Measurements from ENCODE around the gene PLGRKT.
"Not testable (repeated sequence)": the region's sequence is repeated elsewhere in the genome, so short reads cannot be mapped to it uniquely, and the experiment has no call there.

PLGRKT gene

DNA sequence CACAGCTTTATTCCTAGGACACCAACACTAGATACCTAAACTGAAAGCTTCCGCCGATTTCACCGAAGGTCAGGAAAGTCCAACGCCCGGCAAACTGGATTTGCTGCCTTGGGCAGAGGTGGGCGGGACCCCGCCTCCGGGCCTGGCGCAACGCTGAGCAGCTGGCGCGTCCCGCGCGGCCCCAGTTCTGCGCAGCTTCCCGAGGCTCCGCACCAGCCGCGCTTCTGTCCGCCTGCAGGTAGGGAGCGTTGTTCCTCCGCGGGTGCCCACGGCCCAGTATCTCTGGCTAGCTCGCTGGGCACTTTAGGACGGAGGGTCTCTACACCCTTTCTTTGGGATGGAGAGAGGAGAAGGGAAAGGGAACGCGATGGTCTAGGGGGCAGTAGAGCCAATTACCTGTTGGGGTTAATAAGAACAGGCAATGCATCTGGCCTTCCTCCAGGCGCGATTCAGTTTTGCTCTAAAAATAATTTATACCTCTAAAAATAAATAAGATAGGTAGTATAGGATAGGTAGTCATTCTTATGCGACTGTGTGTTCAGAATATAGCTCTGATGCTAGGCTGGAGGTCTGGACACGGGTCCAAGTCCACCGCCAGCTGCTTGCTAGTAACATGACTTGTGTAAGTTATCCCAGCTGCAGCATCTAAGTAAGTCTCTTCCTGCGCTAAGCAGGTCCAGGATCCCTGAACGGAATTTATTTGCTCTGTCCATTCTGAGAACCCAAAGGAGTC lies 12.8 kb upstream of the PLGRKT start, which contains the start of gene CD274:
TSS of gene CD274 (plus strand) at position 184 of the 733 bp plus-strand sequence. CDS start 5,572 bp downstream, outside the sequence.
- peak; percentile 87 for DNase-seq

DNA sequence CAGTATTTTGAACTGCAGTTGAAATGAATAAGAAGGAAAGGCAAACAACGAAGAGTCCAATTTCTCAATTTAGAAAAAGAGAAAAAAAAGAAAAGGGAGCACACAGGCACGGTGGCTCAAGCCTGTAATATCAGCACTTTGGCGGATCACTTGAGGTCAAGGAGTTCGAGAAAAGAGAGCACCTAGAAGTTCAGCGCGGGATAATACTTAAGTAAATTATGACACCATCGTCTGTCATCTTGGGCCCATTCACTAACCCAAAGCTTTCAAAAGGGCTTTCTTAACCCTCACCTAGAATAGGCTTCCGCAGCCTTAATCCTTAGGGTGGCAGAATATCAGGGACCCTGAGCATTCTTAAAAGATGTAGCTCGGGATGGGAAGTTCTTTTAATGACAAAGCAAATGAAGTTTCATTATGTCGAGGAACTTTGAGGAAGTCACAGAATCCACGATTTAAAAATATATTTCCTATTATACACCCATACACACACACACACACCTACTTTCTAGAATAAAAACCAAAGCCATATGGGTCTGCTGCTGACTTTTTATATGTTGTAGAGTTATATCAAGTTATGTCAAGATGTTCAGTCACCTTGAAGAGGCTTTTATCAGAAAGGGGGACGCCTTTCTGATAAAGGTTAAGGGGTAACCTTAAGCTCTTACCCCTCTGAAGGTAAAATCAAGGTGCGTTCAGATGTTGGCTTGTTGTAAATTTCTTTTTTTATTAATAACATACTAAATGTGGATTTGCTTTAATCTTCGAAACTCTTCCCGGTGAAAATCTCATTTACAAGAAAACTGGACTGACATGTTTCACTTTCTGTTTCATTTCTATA lies 12.0 kb upstream of the PLGRKT start:
- no peak for DNase-seq

GRCh38 chr9:5448461-5449435 lies 11.0 kb upstream of the PLGRKT start:
- no peak for DNase-seq

GRCh38 chr9:5448016-5448415 lies 10.3 kb upstream of the PLGRKT start:
- DNase-seq = no peak

DNA sequence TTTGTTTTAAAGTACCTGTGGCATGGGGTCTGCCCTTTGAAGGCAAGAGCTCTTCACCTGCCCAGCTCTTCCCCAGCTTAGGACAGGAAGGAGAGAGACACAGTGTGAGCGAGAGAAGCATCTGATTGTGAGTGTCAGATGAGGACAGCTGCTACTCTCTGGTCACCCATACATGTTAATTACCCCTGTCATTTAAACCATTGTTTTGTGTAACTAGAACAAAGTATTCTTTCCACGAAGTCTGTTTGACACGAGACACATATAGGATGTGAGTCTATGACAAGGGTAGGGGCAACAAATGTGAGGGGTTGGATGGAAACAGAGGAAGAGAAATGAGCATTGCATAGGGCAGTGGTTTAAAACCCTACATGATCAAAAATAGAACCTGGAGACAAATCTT lies 9.6 kb upstream of the PLGRKT start:
- no peak for DNase-seq

DNA sequence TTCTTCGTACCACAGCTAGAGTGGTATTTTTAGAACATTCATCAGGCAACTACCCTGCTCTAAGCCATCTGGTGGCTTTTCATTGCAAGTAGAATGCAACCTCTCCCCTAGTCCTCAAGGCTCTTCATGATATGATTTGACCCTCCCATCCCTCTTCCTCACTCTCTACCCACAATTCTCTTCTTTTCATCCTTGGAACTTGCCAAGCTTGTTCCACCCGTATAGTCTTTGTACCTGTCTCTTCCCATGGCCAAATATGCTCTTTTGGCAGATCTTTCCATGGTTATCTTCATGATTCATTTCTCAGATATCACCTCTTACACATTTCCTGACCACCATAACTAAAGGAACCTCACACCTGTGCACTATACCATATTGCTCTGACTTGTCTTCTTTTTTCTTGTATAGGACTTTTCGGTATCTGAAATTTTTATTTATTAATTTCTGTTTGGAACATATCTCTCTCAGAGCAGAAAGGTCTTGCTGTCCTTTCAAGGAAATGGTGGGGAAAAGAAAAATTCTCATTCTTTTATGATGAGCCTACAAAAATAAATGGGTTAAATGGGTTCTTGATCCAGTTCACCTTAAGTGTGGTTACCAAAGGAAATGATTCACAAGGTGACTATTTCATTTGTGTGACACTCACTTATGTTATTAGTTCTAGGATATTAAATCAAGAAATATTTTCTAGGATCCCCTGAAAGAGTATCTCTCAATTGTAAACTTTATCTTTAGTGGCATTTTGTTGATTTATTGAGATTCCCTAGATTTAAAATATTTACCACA lies 8.9 kb upstream of the PLGRKT start:
- no peak for DNase-seq

GRCh38 chr9:5445886-5446285 lies 8.2 kb upstream of the PLGRKT start:
- DNase-seq = no peak

- DNase-seq = not testable (repeated sequence)
These were observed 7.4 kb upstream of the PLGRKT start for GRCh38 chr9:5445096-5445495.

DNA sequence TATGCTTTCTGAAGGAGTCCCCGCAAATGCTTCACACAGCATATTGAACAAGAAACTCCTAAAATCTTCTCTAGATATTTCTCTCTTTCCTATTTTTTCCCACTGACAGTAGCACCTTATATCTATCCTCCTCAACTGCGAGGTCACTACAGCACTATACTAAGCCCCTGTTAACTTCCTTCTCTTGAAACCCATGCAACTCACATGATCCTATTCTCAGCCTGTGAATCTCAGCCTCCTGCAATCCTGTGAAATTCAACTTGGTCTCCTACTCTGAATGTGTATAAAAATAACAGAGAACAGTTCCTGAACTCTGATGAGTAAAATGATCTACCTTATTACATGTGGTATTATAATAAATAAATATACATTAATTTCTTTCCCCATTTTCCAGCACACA lies 6.1 kb upstream of the PLGRKT start:
- DNase-seq = no peak

GRCh38 chr9:5442400-5443011 lies 4.8 kb upstream of the PLGRKT start:
- DNase-seq = peak; percentile 33

DNA sequence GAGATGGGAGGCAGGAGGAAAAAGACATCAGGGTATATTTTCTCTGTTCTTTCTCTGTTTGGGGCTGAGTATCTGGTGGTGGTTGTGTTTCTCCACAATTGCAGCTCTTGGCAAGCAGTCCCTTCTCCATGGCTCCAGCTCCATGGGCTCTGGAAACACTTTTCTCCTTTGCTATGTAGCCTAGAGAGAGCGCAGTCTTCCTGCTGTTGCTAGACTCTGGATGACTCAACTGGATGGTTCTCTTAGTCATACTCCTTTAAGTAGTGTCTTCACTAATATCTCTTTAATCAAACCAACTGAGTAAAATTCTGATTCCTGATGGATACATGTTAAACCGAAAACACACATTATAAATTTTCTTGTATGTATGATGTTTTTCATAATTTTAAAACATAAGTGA lies 3.3 kb upstream of the PLGRKT start:
- DNase-seq = no peak

DNA sequence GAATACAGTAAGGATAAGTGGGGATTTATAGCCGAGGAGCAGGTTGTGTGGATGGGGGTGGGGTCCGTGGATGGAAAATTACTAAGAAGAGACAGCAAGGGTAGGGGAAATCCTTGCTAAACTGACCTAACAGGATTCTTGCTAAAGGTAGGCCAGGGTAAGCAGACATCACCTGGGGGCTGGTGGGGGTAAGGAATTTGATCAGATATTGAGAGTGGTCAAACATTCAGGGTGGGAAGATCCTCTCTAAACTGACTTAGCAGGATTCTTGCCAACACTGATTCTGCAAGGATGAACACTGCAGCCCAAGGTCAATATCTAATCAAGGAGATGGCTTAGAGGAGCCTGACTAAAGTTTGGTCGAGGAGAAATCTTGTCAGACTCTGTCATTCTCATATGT lies 2.7 kb upstream of the PLGRKT start:
- DNase-seq = no peak

DNA sequence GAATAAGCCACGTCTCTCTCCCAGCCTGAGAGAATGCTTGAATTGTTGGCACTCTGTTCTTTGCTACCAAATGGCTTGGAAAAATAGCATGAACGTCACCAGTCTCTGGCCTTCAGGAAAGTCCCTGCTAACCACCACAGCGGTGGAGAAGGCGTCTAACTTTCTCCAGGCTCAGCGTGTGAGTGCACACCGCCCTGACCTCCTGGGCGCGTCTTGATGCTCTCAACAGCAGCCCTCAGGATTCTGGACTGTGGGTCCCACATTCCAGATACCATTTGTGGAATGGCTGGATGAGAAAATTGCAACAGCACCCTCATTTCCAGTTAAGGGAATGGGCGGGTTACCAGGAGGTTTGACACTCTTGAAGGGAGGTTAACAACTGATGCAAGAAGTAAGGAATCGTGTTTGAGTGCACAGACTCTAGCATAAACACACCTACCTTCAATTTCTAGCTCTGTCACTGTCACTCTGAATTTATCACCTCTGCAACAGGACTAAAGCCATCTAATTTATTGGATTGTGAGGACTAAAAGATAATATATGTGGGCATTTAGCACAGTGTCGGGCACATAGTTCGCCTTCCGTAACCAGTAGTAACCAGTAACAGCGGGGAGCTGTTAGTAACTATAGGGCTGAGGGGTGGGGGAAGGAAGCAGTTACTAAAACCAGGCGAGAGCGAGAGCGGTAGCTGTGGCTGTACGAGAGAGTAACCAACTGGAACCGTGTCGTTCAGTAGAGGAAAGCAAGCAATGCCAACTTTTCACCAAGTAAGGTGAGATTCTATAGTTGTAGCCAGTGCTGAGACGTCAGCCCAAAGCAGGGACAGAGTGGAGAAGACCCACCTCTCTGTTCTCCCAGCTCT lies 807 bp upstream of the PLGRKT start:
- DNase-seq = peak; percentile 29

GRCh38 chr9:5436441-5436840 lies 1.3 kb downstream of the PLGRKT start:
- DNase-seq = no peak

- no peak for DNase-seq
These were observed 1.8 kb downstream of the PLGRKT start for GRCh38 chr9:5435912-5436311.

DNA sequence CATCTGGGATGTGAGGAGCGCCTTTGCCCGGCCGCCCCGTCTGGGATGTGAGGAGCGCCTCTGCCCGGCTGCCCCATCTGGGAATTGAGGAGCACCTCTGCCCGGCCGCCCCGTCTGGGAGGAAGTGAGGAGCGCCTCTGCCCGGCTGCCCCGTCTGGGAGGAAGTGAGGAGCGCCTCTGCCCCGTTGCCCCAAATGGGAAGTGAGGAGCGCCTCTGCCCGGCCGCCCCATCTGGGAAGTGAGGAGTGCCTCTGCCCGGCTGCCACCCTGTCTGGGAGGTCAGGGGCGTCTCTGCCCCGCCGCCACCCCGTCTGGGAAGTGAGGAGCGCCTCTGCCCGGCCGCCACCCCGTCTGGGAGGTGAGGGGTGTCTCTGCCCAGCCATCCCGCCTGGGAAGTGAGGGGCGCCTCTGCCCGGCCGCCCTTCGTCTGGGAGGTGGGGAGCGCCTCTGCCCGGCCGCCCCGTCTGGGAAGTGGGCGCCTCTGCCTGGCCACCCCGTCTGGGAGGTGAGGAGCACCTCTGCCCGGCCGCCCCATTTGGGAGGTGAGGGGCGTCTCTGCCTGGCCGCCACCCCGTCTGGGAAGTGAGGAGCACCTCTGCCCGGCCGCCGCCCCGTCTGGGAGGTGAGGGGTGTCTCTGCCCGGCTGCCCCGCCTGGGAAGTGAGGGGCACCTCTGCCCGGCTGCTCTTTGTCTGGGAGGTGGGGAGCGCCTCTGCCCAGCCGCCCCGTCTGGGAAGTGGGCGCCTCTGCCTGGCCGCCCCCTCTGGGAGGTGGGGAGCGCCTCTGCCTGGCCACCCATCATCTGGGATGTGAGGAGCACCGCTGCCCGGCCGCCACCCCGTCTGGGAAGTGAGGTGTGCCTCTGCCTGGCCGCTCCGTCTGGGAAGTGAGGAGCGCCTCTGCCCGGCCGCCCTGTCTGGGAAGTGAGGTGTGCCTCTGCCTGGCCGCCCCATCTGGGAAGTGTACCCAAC lies 3.6 kb downstream of the PLGRKT start:
- DNase-seq = not testable (repeated sequence)

DNA sequence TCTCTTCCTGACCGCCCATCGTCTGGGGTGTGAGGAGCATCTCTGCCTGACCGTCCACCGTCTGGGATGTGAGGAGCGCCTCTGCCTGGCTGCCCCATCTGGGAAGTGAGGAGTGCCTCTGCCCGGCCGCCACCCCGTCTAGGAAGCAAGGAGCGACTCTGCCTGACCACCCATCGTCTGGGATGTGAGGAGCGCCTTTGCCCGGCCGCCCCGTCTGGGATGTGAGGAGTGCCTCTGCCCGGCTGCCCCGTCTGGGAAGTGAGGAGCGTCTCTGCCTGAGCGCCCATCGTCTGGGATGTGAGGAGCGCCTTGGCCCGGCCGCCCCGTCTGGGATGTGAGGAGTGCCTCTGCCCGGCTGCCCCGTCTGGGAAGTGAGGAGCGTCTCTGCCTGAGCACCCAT lies 4.4 kb downstream of the PLGRKT start:
- not testable (repeated sequence) for DNase-seq

GRCh38 chr9:5432890-5433289 lies 4.8 kb downstream of the PLGRKT start:
- not testable (repeated sequence) for DNase-seq

DNA sequence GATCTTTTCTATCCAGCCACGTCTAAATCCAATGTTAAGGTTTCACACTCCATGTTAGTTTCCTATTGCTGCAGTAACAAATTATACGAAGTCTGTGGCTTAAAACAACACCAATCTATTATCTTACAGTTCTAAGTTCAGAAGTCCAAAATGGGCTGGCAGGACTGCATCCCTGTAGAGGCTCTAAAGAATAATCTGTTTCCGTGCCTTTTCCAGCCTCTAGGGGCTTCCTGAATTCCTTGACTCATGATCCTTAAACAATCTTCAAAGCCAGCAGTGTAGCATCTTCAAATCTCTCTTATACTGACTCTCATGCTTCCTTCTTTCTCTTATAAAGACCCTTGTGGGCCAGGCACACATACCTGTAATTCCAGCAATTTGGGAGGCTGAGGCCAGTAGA lies 6.8 kb downstream of the PLGRKT start:
- DNase-seq = no peak
